Measurements from ENCODE around the gene GET3. TPM values are rescaled to one million over a fixed set of nuclear protein-coding genes. Genes with fewer than 3 reads are reported as not detected.

Gene GET3
- total and polyA plus RNA-seq, 2 donors (not counting 3 experiments of a cell fraction or from before 2014, with no cell fraction given): 74.8 to 197 TPM

DNA sequence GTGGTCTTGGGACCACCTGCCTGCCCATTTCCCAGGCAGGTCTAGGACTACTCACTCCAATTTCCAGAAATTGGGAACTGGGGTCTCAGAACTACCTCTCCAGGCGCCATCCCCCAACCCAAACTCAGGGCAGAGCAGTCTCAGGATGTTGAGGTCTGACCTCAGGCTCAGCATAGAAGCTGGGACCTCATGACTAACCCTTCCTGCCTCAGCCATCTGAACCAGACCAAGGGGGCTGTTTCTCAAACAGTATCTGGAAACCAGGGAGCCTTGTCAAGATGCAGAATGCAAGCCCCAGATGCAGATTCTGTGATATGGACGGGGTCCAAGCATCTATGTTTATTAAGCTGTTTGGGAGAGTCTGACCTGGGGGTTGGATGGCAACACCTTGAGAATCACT, 42.2 kb upstream of the GET3 start:
- POLR2A ChIA-PET: no interaction called here
- no peaks in the 10 kb centered on the region for H3K9me3 ChIP-seq (replicated peaks; ENCODE audit: control insufficient read depth, insufficient read depth, low read length)
- no peak for DNase-seq (ENCODE audit: low read depth, low spot score)
- dilution Hi-C loops (cut with MboI; ENCODE audit: extremely low pct_ligation_motif_present, low sequenced_read_pairs): no loop called here
- TF ChIP-seq POLR2AphosphoS5 (IDR thresholded peaks at IDR 0.05; ENCODE audit: insufficient read depth, low read depth, low read length): no peak
- TF ChIP-seq, protein P1, sequence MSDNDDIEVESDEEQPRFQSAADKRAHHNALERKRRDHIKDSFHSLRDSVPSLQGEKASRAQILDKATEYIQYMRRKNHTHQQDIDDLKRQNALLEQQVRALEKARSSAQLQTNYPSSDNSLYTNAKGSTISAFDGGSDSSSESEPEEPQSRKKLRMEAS (IDR thresholded peaks at IDR 0.05; ENCODE audit: insufficient read depth, insufficient read length): no peak
- no peak for TF ChIP-seq EZH2 (IDR thresholded peaks at IDR 0.05; ENCODE audit: borderline replicate concordance, low read depth, low read length, severe bottlenecking)
- no peak for TF ChIP-seq JUN (IDR thresholded peaks at IDR 0.05; ENCODE audit: borderline replicate concordance, insufficient read depth, insufficient read length, low read depth)
- TF ChIP-seq FOS (IDR thresholded peaks at IDR 0.05; ENCODE audit: borderline replicate concordance, insufficient read depth, low read length): peak; percentile 17
- no peak for TF ChIP-seq POLR2A (IDR thresholded peaks at IDR 0.05; ENCODE audit: low read depth, low read length)
- FAIRE-seq: no peak
- intact Hi-C loops (cut with micrococcal nuclease): no loop called here
- H3K27ac ChIP-seq (ENCODE audit: insufficient read depth, low read depth, low read length): no peak overlapping the region
- no peaks in the 10 kb centered on the region for H4K20me1 ChIP-seq (replicated peaks; ENCODE audit: control insufficient read depth, extremely low read depth, insufficient read depth, low read length)
- no peak overlapping the region for H2AFZ ChIP-seq (ENCODE audit: low read depth, low read length)
- CTCF ChIA-PET: no interaction called here
- no peaks in the 10 kb centered on the region for H3K27me3 ChIP-seq (ENCODE audit: control insufficient read depth in 2 of 2, insufficient read depth in 2 of 2, low read length in 2 of 2)
- H3K9me1 ChIP-seq (replicated peaks; ENCODE audit: control insufficient read depth, extremely low read depth, insufficient read depth, low read length): no peaks in the 10 kb centered on the region
- H3K4me1 ChIP-seq (ENCODE audit: control insufficient read depth, extremely low read depth, insufficient read depth, low read length): peaks cover 15% of the 10 kb centered on the region
- BruUV-seq (replicated peaks): no TSS peak
- H3K79me2 ChIP-seq (ENCODE audit: control insufficient read depth, insufficient read depth, low read length): no peaks in the 10 kb centered on the region
- H3K4me3 ChIP-seq (replicated peaks in 1 of 3; ENCODE audit: insufficient read depth in 1 of 3, low read depth in 1 of 3, low read length in 3 of 3): no peak overlapping the region
- peaks cover 2 to 5% of the 10 kb centered on the region in 2 experiments for H3K36me3 ChIP-seq (ENCODE audit: control insufficient read depth in 2 of 2, extremely low read depth in 1 of 2, insufficient read depth in 2 of 2, low read length in 2 of 2)
- peak overlapping the region; percentile 52 for H3K4me2 ChIP-seq (ENCODE audit: insufficient read depth, low read length)
- no peak overlapping the region for H3K9ac ChIP-seq (replicated peaks; ENCODE audit: extremely low read depth, insufficient read depth, low read length)

DNA sequence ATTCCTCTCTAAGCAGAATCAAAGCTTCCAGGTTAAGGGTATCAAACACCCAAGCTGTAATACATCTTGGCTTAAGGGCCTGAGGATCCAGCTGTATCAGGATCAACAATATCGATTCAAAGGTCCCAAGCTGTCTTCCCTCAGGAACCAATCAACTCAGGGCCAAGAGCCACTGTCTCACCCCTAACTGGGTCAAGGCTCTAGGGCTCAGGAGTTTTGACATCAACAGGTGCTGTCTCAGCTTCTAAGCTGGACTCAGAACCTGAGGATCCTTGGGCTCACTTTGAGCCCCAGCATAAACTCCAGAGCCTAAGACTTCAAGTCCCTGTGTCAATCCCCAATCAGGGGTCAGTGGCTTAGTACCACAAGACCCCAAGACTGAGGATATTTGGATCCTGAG, 41.8 kb upstream of the GET3 start:
- Histone ChIP-seq H3K9me3 (replicated peaks; ENCODE audit: control insufficient read depth, insufficient read depth, low read length) (no peaks in the 10 kb centered on the region), H3K79me2 (ENCODE audit: control insufficient read depth, insufficient read depth, low read length) (no peaks in the 10 kb centered on the region), H3K27me3 (ENCODE audit: control insufficient read depth in 2 of 2, insufficient read depth in 2 of 2, low read length in 2 of 2) (no peaks in the 10 kb centered on the region), H3K27ac (ENCODE audit: insufficient read depth, low read depth, low read length) (no peak overlapping the region), H3K36me3 (ENCODE audit: control insufficient read depth in 2 of 2, extremely low read depth in 1 of 2, insufficient read depth in 2 of 2, low read length in 2 of 2) (peaks cover 3 to 9% of the 10 kb centered on the region in 2 experiments), H3K4me2 (ENCODE audit: insufficient read depth, low read length) (peak overlapping the region; percentile 52), H3K4me3 (replicated peaks in 1 of 3; ENCODE audit: insufficient read depth in 1 of 3, low read depth in 1 of 3, low read length in 3 of 3) (peak overlapping the region in 2 of 3 experiments; percentile 16 to 56), H2AFZ (ENCODE audit: low read depth, low read length) (no peak overlapping the region), H3K4me1 (ENCODE audit: control insufficient read depth, extremely low read depth, insufficient read depth, low read length) (peaks cover 15% of the 10 kb centered on the region), H4K20me1 (replicated peaks; ENCODE audit: control insufficient read depth, extremely low read depth, insufficient read depth, low read length) (no peaks in the 10 kb centered on the region), H3K9me1 (replicated peaks; ENCODE audit: control insufficient read depth, extremely low read depth, insufficient read depth, low read length) (no peaks in the 10 kb centered on the region), H3K9ac (replicated peaks; ENCODE audit: extremely low read depth, insufficient read depth, low read length) (no peak overlapping the region)
- CTCF ChIA-PET: no interaction called here
- intact Hi-C loops (cut with micrococcal nuclease) (no loop called here), dilution Hi-C loops (cut with MboI; ENCODE audit: extremely low pct_ligation_motif_present, low sequenced_read_pairs) (no loop called here)
- DNase-seq (ENCODE audit: low read depth, low spot score) (no peak), FAIRE-seq (no peak)
- POLR2A ChIA-PET: no interaction called here
- TF ChIP-seq POLR2A (IDR thresholded peaks at IDR 0.05; ENCODE audit: low read depth, low read length): no peak
- TF ChIP-seq POLR2AphosphoS5 (IDR thresholded peaks at IDR 0.05; ENCODE audit: insufficient read depth, low read depth, low read length): no peak
- TF ChIP-seq, protein P2, sequence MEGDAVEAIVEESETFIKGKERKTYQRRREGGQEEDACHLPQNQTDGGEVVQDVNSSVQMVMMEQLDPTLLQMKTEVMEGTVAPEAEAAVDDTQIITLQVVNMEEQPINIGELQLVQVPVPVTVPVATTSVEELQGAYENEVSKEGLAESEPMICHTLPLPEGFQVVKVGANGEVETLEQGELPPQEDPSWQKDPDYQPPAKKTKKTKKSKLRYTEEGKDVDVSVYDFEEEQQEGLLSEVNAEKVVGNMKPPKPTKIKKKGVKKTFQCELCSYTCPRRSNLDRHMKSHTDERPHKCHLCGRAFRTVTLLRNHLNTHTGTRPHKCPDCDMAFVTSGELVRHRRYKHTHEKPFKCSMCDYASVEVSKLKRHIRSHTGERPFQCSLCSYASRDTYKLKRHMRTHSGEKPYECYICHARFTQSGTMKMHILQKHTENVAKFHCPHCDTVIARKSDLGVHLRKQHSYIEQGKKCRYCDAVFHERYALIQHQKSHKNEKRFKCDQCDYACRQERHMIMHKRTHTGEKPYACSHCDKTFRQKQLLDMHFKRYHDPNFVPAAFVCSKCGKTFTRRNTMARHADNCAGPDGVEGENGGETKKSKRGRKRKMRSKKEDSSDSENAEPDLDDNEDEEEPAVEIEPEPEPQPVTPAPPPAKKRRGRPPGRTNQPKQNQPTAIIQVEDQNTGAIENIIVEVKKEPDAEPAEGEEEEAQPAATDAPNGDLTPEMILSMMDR (IDR thresholded peaks at IDR 0.05; ENCODE audit: extremely low read depth in 1 of 2, insufficient read depth in 1 of 2, low read depth in 1 of 2, low read length in 2 of 2): no peak
- TF ChIP-seq EZH2 (IDR thresholded peaks at IDR 0.05; ENCODE audit: borderline replicate concordance, low read depth, low read length, severe bottlenecking): no peak
- no peak for TF ChIP-seq JUN (IDR thresholded peaks at IDR 0.05; ENCODE audit: borderline replicate concordance, insufficient read depth, insufficient read length, low read depth)
- TF ChIP-seq, protein P1 (IDR thresholded peaks at IDR 0.05; ENCODE audit: insufficient read depth, insufficient read length): no peak
- TF ChIP-seq GATA2 (IDR thresholded peaks at IDR 0.05; ENCODE audit: insufficient read depth, insufficient read length, low read depth, low read length): no peak
- no peak for TF ChIP-seq MYC (IDR thresholded peaks at IDR 0.05; ENCODE audit: low read depth, low read length)
- no peak for TF ChIP-seq FOS (IDR thresholded peaks at IDR 0.05; ENCODE audit: borderline replicate concordance, insufficient read depth, low read length)
- BruUV-seq (replicated peaks): TSS peak; percentile 8

Data from endothelial cell of umbilical vein (primary cell).